ENCODE data around the gene ATP6V0A4. TPM values are rescaled to one million over a fixed set of nuclear protein-coding genes. Genes with fewer than 3 reads are reported as not detected.
A peak's percentile ranks its signal among the peaks of the same experiment; 100 is the strongest.

Gene ATP6V0A4
- total RNA-seq, 1 experiment from 2014 or later, result not detected

- no peak overlapping the region for H3K27ac ChIP-seq (ENCODE audit: low read depth, low read length, poor library complexity, severe bottlenecking)
- CTCF ChIA-PET, result no interaction called here
- intact Hi-C loops (cut with micrococcal nuclease; ENCODE audit: unreplicated experiment), result loop anchor here (2.0 to 10.0 kb wide), 3 partner anchors 285 to 837 kb away; no protein-coding TSS in a partner anchor
- DNase-seq (ENCODE audit: low spot score), result no peak
- no peaks in the 10 kb centered on the region for H3K4me1 ChIP-seq (ENCODE audit: insufficient read depth, low read length, poor library complexity, severe bottlenecking)
- TF ChIP-seq CTCF (conservative IDR thresholded peaks at IDR 0.05; ENCODE audit: low read depth, low read length), result no peak
- no peaks in the 10 kb centered on the region for H3K27me3 ChIP-seq (replicated peaks; ENCODE audit: insufficient read depth, low read depth, low read length, poor library complexity)
- H3K9me3 ChIP-seq (ENCODE audit: low read depth, low read length, poor library complexity, severe bottlenecking), result no peaks in the 10 kb centered on the region
- BruUV-seq (replicated peaks), result no TSS peak
- H3K4me3 ChIP-seq (ENCODE audit: low read depth, low read length, poor library complexity, severe bottlenecking), result no peak overlapping the region
- H3K36me3 ChIP-seq (ENCODE audit: insufficient read depth, low read length, poor library complexity, severe bottlenecking), result no peaks in the 10 kb centered on the region
- POLR2A ChIA-PET (ENCODE audit: low non-redundant PET), result no interaction called here
These were observed 58.1 kb downstream of the ATP6V0A4 start for GRCh38 chr7:138739859-138740258.

- TF ChIP-seq EZH2 (IDR thresholded peaks at IDR 0.05; ENCODE audit: borderline replicate concordance, low read depth, low read length, poor library complexity, severe bottlenecking) (no peak), CTCF (conservative IDR thresholded peaks at IDR 0.05; ENCODE audit: low read depth, low read length) (peak; percentile 98)
- Histone ChIP-seq H3K4me1 (ENCODE audit: insufficient read depth, low read length, poor library complexity, severe bottlenecking) (no peaks in the 10 kb centered on the region), H3K27ac (ENCODE audit: low read depth, low read length, poor library complexity, severe bottlenecking) (no peak overlapping the region), H3K4me3 (ENCODE audit: low read depth, low read length, poor library complexity, severe bottlenecking) (no peak overlapping the region), H3K36me3 (ENCODE audit: insufficient read depth, low read length, poor library complexity, severe bottlenecking) (no peaks in the 10 kb centered on the region), H3K9me3 (ENCODE audit: low read depth, low read length, poor library complexity, severe bottlenecking) (no peaks in the 10 kb centered on the region), H3K27me3 (replicated peaks; ENCODE audit: insufficient read depth, low read depth, low read length, poor library complexity) (no peaks in the 10 kb centered on the region)
- DNase-seq (ENCODE audit: low spot score), result peak; percentile 89
- POLR2A ChIA-PET (ENCODE audit: low non-redundant PET), result interaction anchor here (0.6 kb wide), 1 partner anchor 123 kb away, joined by 7 read pairs; no protein-coding TSS in a partner anchor
- no TSS peak for BruUV-seq (replicated peaks)
- intact Hi-C loops (cut with micrococcal nuclease; ENCODE audit: unreplicated experiment), result loop anchor here (1.0 to 10.0 kb wide), 5 partner anchors 284 to 836 kb away; no protein-coding TSS in a partner anchor
- CTCF ChIA-PET, result interaction anchor here (0.5 to 2.0 kb wide), 8 partner anchors 12 to 837 kb away, joined by 3 to 36 read pairs (median 6); no protein-coding TSS in a partner anchor
These were observed 59.3 kb downstream of the ATP6V0A4 start for GRCh38 chr7:138738551-138739335.

GRCh38 chr7:138738114-138738513 is 59.9 kb downstream of the ATP6V0A4 start:
- DNase-seq (ENCODE audit: low spot score), result no peak
- ChIA-PET CTCF (interaction anchor here (0.5 to 2.0 kb wide), 6 partner anchors 11 to 836 kb away, joined by 3 to 36 read pairs (median 8); no protein-coding TSS in a partner anchor), POLR2A (ENCODE audit: low non-redundant PET) (no interaction called here)
- Histone ChIP-seq H3K27me3 (replicated peaks; ENCODE audit: insufficient read depth, low read depth, low read length, poor library complexity) (no peaks in the 10 kb centered on the region), H3K27ac (ENCODE audit: low read depth, low read length, poor library complexity, severe bottlenecking) (no peak overlapping the region), H3K4me1 (ENCODE audit: insufficient read depth, low read length, poor library complexity, severe bottlenecking) (no peaks in the 10 kb centered on the region), H3K4me3 (ENCODE audit: low read depth, low read length, poor library complexity, severe bottlenecking) (no peak overlapping the region), H3K9me3 (ENCODE audit: low read depth, low read length, poor library complexity, severe bottlenecking) (no peaks in the 10 kb centered on the region), H3K36me3 (ENCODE audit: insufficient read depth, low read length, poor library complexity, severe bottlenecking) (no peaks in the 10 kb centered on the region)
- BruUV-seq (replicated peaks), result no TSS peak
- TF ChIP-seq CTCF (conservative IDR thresholded peaks at IDR 0.05; ENCODE audit: low read depth, low read length) (no peak), EZH2 (IDR thresholded peaks at IDR 0.05; ENCODE audit: borderline replicate concordance, low read depth, low read length, poor library complexity, severe bottlenecking) (no peak)
- intact Hi-C loops (cut with micrococcal nuclease; ENCODE audit: unreplicated experiment), result loop anchor here (1.0 to 10.0 kb wide), 5 partner anchors 283 to 835 kb away; no protein-coding TSS in a partner anchor

Measured in A673 (cell line).